Measurements from ENCODE around the gene CDKAL1.

CDKAL1 gene

DNA sequence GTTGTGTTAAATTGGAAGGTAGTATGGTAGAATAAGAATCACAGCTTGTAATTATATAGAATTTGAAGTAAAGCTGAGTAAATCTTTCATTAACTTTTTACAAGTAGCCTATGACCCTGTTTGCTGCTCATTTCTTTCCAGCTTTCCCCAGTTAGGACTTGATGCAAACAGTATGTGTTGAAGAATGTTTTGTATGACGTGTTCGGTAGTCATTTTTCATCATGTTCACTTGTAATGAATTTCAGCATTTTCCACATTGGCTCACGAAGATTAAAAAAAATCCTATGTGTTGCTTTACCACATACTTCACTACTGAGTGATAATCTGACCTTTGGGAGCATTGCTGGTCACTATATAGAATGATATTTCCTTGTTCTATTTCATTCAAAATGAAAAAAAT lies 162.4 kb downstream of the CDKAL1 start:
- no peak overlapping the region for H3K18ac ChIP-seq (ENCODE audit: low read length)
- H4K91ac ChIP-seq (ENCODE audit: low read depth, low read length, poor library complexity): no peak overlapping the region
- H3K4me2 ChIP-seq (ENCODE audit: insufficient read depth, low read length, poor library complexity, severe bottlenecking): no peak overlapping the region
- H3K9me3 ChIP-seq (replicated peaks in 1 of 2; ENCODE audit: control insufficient read depth in 2 of 2, insufficient read depth in 1 of 2, low read depth in 1 of 2, low read length in 2 of 2): no peaks in the 10 kb centered on the region
- no peak overlapping the region for H2BK12ac ChIP-seq (ENCODE audit: low read length)
- H2AFZ ChIP-seq (ENCODE audit: low read length): no peak overlapping the region
- H2BK5ac ChIP-seq (ENCODE audit: low read length): no peak overlapping the region
- H4K8ac ChIP-seq (ENCODE audit: low read depth, low read length): no peak overlapping the region
- no peaks in the 10 kb centered on the region for H3K4me1 ChIP-seq (ENCODE audit: control insufficient read depth in 2 of 2, insufficient read depth in 1 of 2, low read depth in 1 of 2, low read length in 2 of 2)
- no peak for DNase-seq (ENCODE audit: low spot score)
- H3K23ac ChIP-seq (ENCODE audit: low read depth, low read length, poor library complexity): no peak overlapping the region
- H3K27ac ChIP-seq (replicated peaks; ENCODE audit: low read length): no peak overlapping the region
- no peak overlapping the region for H2AK5ac ChIP-seq (ENCODE audit: low read depth, low read length)
- H3K14ac ChIP-seq (ENCODE audit: low read length): no peak overlapping the region
- no peaks in the 10 kb centered on the region for H3K79me1 ChIP-seq (ENCODE audit: low read depth, low read length)
- no peak overlapping the region for H3K9ac ChIP-seq (ENCODE audit: low read depth, low read length, poor library complexity)
- H3K4ac ChIP-seq (ENCODE audit: low read length): no peak overlapping the region
- no peaks in the 10 kb centered on the region for H3K27me3 ChIP-seq (ENCODE audit: control insufficient read depth in 3 of 3, insufficient read depth in 3 of 3, low read depth in 1 of 3, low read length in 3 of 3)
- H3K4me3 ChIP-seq (ENCODE audit: low read length in 2 of 2): no peak overlapping the region
- no peaks in the 10 kb centered on the region for H3K36me3 ChIP-seq (replicated peaks in 1 of 2; ENCODE audit: control insufficient read depth in 2 of 2, insufficient read depth in 2 of 2, low read length in 2 of 2)
- H2BK15ac ChIP-seq (ENCODE audit: low read length): no peak overlapping the region
- WGBS, 2 donors (ENCODE audit: extremely low coverage in 2 of 2, insufficient read length in 2 of 2, insufficient replicate concordance in 1 of 2): no CpG with 5 or more reads among the region's 3 CpGs
- H2BK120ac ChIP-seq (ENCODE audit: low read depth, low read length): no peak overlapping the region

- no peak overlapping the region for H3K27ac ChIP-seq (replicated peaks; ENCODE audit: low read length)
- no peak overlapping the region for H3K18ac ChIP-seq (ENCODE audit: low read length)
- no peak overlapping the region for H2BK120ac ChIP-seq (ENCODE audit: low read depth, low read length)
- DNase-seq (ENCODE audit: low spot score): no peak
- H2BK15ac ChIP-seq (ENCODE audit: low read length): no peak overlapping the region
- H3K4ac ChIP-seq (ENCODE audit: low read length): no peak overlapping the region
- no peaks in the 10 kb centered on the region for H3K4me1 ChIP-seq (ENCODE audit: control insufficient read depth in 2 of 2, insufficient read depth in 1 of 2, low read depth in 1 of 2, low read length in 2 of 2)
- no peaks in the 10 kb centered on the region for H3K9me3 ChIP-seq (replicated peaks in 1 of 2; ENCODE audit: control insufficient read depth in 2 of 2, insufficient read depth in 1 of 2, low read depth in 1 of 2, low read length in 2 of 2)
- no peak overlapping the region for H3K4me3 ChIP-seq (ENCODE audit: low read length in 2 of 2)
- no peak overlapping the region for H2AFZ ChIP-seq (ENCODE audit: low read length)
- WGBS, 2 donors (ENCODE audit: extremely low coverage in 2 of 2, insufficient read length in 2 of 2, insufficient replicate concordance in 1 of 2): no CpG with 5 or more reads among the region's 1 CpG
- H3K36me3 ChIP-seq (replicated peaks in 1 of 2; ENCODE audit: control insufficient read depth in 2 of 2, insufficient read depth in 2 of 2, low read length in 2 of 2): no peaks in the 10 kb centered on the region
- no peak overlapping the region for H4K91ac ChIP-seq (ENCODE audit: low read depth, low read length, poor library complexity)
- no peak overlapping the region for H2BK5ac ChIP-seq (ENCODE audit: low read length)
- no peaks in the 10 kb centered on the region for H3K27me3 ChIP-seq (ENCODE audit: control insufficient read depth in 3 of 3, insufficient read depth in 3 of 3, low read depth in 1 of 3, low read length in 3 of 3)
- no peak overlapping the region for H3K23ac ChIP-seq (ENCODE audit: low read depth, low read length, poor library complexity)
- no peak overlapping the region for H2BK12ac ChIP-seq (ENCODE audit: low read length)
- no peak overlapping the region for H3K4me2 ChIP-seq (ENCODE audit: insufficient read depth, low read length, poor library complexity, severe bottlenecking)
- no peak overlapping the region for H4K8ac ChIP-seq (ENCODE audit: low read depth, low read length)
- H2AK5ac ChIP-seq (ENCODE audit: low read depth, low read length): no peak overlapping the region
- no peak overlapping the region for H3K9ac ChIP-seq (ENCODE audit: low read depth, low read length, poor library complexity)
- no peaks in the 10 kb centered on the region for H3K79me1 ChIP-seq (ENCODE audit: low read depth, low read length)
- no peak overlapping the region for H3K14ac ChIP-seq (ENCODE audit: low read length)
These were observed 164.4 kb downstream of the CDKAL1 start for GRCh38 chr6:20698675-20699074.

GRCh38 chr6:20699402-20699801 lies 165.1 kb downstream of the CDKAL1 start:
- H4K91ac ChIP-seq (ENCODE audit: low read depth, low read length, poor library complexity): no peak overlapping the region
- no peaks in the 10 kb centered on the region for H3K36me3 ChIP-seq (replicated peaks in 1 of 2; ENCODE audit: control insufficient read depth in 2 of 2, insufficient read depth in 2 of 2, low read length in 2 of 2)
- H3K9me3 ChIP-seq (replicated peaks in 1 of 2; ENCODE audit: control insufficient read depth in 2 of 2, insufficient read depth in 1 of 2, low read depth in 1 of 2, low read length in 2 of 2): no peaks in the 10 kb centered on the region
- no peak overlapping the region for H3K14ac ChIP-seq (ENCODE audit: low read length)
- H4K8ac ChIP-seq (ENCODE audit: low read depth, low read length): no peak overlapping the region
- H3K4ac ChIP-seq (ENCODE audit: low read length): no peak overlapping the region
- H2BK5ac ChIP-seq (ENCODE audit: low read length): no peak overlapping the region
- H3K4me1 ChIP-seq (ENCODE audit: control insufficient read depth in 2 of 2, insufficient read depth in 1 of 2, low read depth in 1 of 2, low read length in 2 of 2): no peaks in the 10 kb centered on the region
- no peak overlapping the region for H2AK5ac ChIP-seq (ENCODE audit: low read depth, low read length)
- WGBS, 2 donors (ENCODE audit: extremely low coverage in 2 of 2, insufficient read length in 2 of 2, insufficient replicate concordance in 1 of 2): no CpG with 5 or more reads among the region's 4 CpGs
- H3K27ac ChIP-seq (replicated peaks; ENCODE audit: low read length): no peak overlapping the region
- no peaks in the 10 kb centered on the region for H3K27me3 ChIP-seq (ENCODE audit: control insufficient read depth in 3 of 3, insufficient read depth in 3 of 3, low read depth in 1 of 3, low read length in 3 of 3)
- no peak overlapping the region for H3K23ac ChIP-seq (ENCODE audit: low read depth, low read length, poor library complexity)
- H3K4me3 ChIP-seq (ENCODE audit: low read length in 2 of 2): no peak overlapping the region
- H3K4me2 ChIP-seq (ENCODE audit: insufficient read depth, low read length, poor library complexity, severe bottlenecking): no peak overlapping the region
- no peak overlapping the region for H2AFZ ChIP-seq (ENCODE audit: low read length)
- H3K18ac ChIP-seq (ENCODE audit: low read length): no peak overlapping the region
- no peak overlapping the region for H2BK120ac ChIP-seq (ENCODE audit: low read depth, low read length)
- no peaks in the 10 kb centered on the region for H3K79me1 ChIP-seq (ENCODE audit: low read depth, low read length)
- no peak overlapping the region for H2BK15ac ChIP-seq (ENCODE audit: low read length)
- no peak overlapping the region for H3K9ac ChIP-seq (ENCODE audit: low read depth, low read length, poor library complexity)
- H2BK12ac ChIP-seq (ENCODE audit: low read length): no peak overlapping the region
- DNase-seq (ENCODE audit: low spot score): no peak

- no peak for DNase-seq (ENCODE audit: low spot score)
- Histone ChIP-seq H3K36me3 (replicated peaks in 1 of 2; ENCODE audit: control insufficient read depth in 2 of 2, insufficient read depth in 2 of 2, low read length in 2 of 2) (no peaks in the 10 kb centered on the region), H2AFZ (ENCODE audit: low read length) (no peak overlapping the region), H3K27ac (replicated peaks; ENCODE audit: low read length) (no peak overlapping the region), H3K18ac (ENCODE audit: low read length) (no peak overlapping the region), H3K14ac (ENCODE audit: low read length) (no peak overlapping the region), H2BK15ac (ENCODE audit: low read length) (no peak overlapping the region), H3K9ac (ENCODE audit: low read depth, low read length, poor library complexity) (no peak overlapping the region), H2BK5ac (ENCODE audit: low read length) (no peak overlapping the region), H3K4me2 (ENCODE audit: insufficient read depth, low read length, poor library complexity, severe bottlenecking) (no peak overlapping the region), H4K91ac (ENCODE audit: low read depth, low read length, poor library complexity) (no peak overlapping the region), H3K4ac (ENCODE audit: low read length) (no peak overlapping the region), H3K79me1 (ENCODE audit: low read depth, low read length) (no peaks in the 10 kb centered on the region), H2BK12ac (ENCODE audit: low read length) (no peak overlapping the region), H3K9me3 (replicated peaks in 1 of 2; ENCODE audit: control insufficient read depth in 2 of 2, insufficient read depth in 1 of 2, low read depth in 1 of 2, low read length in 2 of 2) (no peaks in the 10 kb centered on the region), H3K27me3 (ENCODE audit: control insufficient read depth in 3 of 3, insufficient read depth in 3 of 3, low read depth in 1 of 3, low read length in 3 of 3) (no peaks in the 10 kb centered on the region), H3K4me1 (ENCODE audit: control insufficient read depth in 2 of 2, insufficient read depth in 1 of 2, low read depth in 1 of 2, low read length in 2 of 2) (no peaks in the 10 kb centered on the region), H2BK120ac (ENCODE audit: low read depth, low read length) (no peak overlapping the region), H2AK5ac (ENCODE audit: low read depth, low read length) (no peak overlapping the region), H4K8ac (ENCODE audit: low read depth, low read length) (no peak overlapping the region), H3K23ac (ENCODE audit: low read depth, low read length, poor library complexity) (no peak overlapping the region), H3K4me3 (ENCODE audit: low read length in 2 of 2) (no peak overlapping the region)
These were observed 166.1 kb downstream of the CDKAL1 start for GRCh38 chr6:20700375-20700774.

Measured in neuronal stem cell (in vitro differentiated cells).